K562 (cell line): ENCODE data around the gene SERF2. TPM values are rescaled to one million over a fixed set of nuclear protein-coding genes. Genes with fewer than 3 reads are reported as not detected.

Experiments
- ATF7 ChIP-seq: fragments of 450-650 bp; IDR thresholded peaks from 2 replicates; pipeline ENCODE4 v1.7.1; 2014; ENCODE audit warnings: mild to moderate bottlenecking, moderate library complexity
- BRF2 ChIP-seq: IDR thresholded peaks from 3 replicates; pipeline ENCODE4 v1.6.1; 2011; ENCODE audit warnings: borderline replicate concordance, mild to moderate bottlenecking; ENCODE audit not compliant: insufficient read length, insufficient read depth
- CHCHD3 ChIP-seq: fragments of 250-450 bp; sonication (Bioruptor Pico); IDR thresholded peaks from 2 replicates; pipeline ENCODE4 v2.1.2; 2022; ENCODE audit warnings: mild to moderate bottlenecking
- ELF4 ChIP-seq: fragments of 450-650 bp; formaldehyde crosslinking; IDR thresholded peaks from 2 replicates; pipeline ENCODE4 v1.4.0; 2022; ENCODE audit warnings: missing genetic modification characterization
- HNRNPLL ChIP-seq: fragments of 200-400 bp; formaldehyde crosslinking; IDR thresholded peaks from 2 replicates; pipeline ENCODE4 v1.6.1; 2017; ENCODE audit warnings: low read length, low read depth, mild to moderate bottlenecking; ENCODE audit not compliant: poor library complexity, severe bottlenecking
- ILF3 ChIP-seq: fragments of 450-650 bp; IDR thresholded peaks from 2 replicates; pipeline ENCODE4 v1.6.1; 2018; ENCODE audit warnings: antibody characterized with exemption, mild to moderate bottlenecking, moderate library complexity, borderline replicate concordance
- ILK ChIP-seq: fragments of 450-650 bp; IDR thresholded peaks from 2 replicates; pipeline ENCODE4 v1.6.1; 2016; ENCODE audit warnings: missing genetic modification characterization, low read depth, mild to moderate bottlenecking, missing compliant biosample characterization, moderate library complexity, borderline replicate concordance
- LARP7 ChIP-seq: fragments of 450-650 bp; IDR thresholded peaks from 2 replicates; pipeline ENCODE4 v1.6.1; 2016
- MCM5 ChIP-seq: fragments of 450-650 bp; IDR thresholded peaks from 2 replicates; pipeline ENCODE4 v1.6.1; 2016; ENCODE audit warnings: low read depth
- MEF2A ChIP-seq: IDR thresholded peaks from 2 replicates; pipeline ENCODE4 v1.6.1; 2011; ENCODE audit warnings: low read depth, mild to moderate bottlenecking, low read length, moderate library complexity; ENCODE audit not compliant: control insufficient read depth
- NONO ChIP-seq, 2 experiments: fragments of 200-400 bp in 1 of 2; fragments of 450-650 bp in 1 of 2; formaldehyde crosslinking in 1 of 2; IDR thresholded peaks; 2 replicates each; pipeline ENCODE4 v1.6.1; 2017; ENCODE audit warnings: low read depth in 2 of 2, mild to moderate bottlenecking in 2 of 2, moderate library complexity in 2 of 2, low read length in 1 of 2
- SNIP1 ChIP-seq: fragments of 450-650 bp; IDR thresholded peaks from 2 replicates; pipeline ENCODE4 v1.7.1; 2017; ENCODE audit warnings: low read depth, mild to moderate bottlenecking
- STAG1 ChIP-seq: sonication (generic); formaldehyde crosslinking; IDR thresholded peaks from 2 replicates; pipeline ENCODE4 v1.5.0; 2020; ENCODE audit warnings: missing genetic modification reagents, borderline replicate concordance
- ZNF12 ChIP-seq: sonication (generic); formaldehyde crosslinking; IDR thresholded peaks from 2 replicates; pipeline ENCODE4 v1.4.0; 2020; ENCODE audit warnings: mild to moderate bottlenecking, missing genetic modification reagents
- ZNF174 ChIP-seq: fragments of 250-450 bp; sonication (Bioruptor Pico); IDR thresholded peaks from 2 replicates; pipeline ENCODE4 v1.4.0; 2020; ENCODE audit warnings: mild to moderate bottlenecking
- ZNF324 ChIP-seq: fragments of 250-450 bp; sonication (Bioruptor Pico); IDR thresholded peaks from 2 replicates; pipeline ENCODE4 v1.4.0; 2020; ENCODE audit warnings: mild to moderate bottlenecking
- polyA plus RNA-seq, 8 experiments: library from polyadenylated mRNA; depleted of rRNA in 4 of 8; stranded (reverse) in 5 of 8; unstranded in 3 of 8; fragments of >200 nt; fragmentation: Nextera tagmentation in 2 of 8; fragmentation: Illumina TruSeq in 1 of 8; extraction: Ambion mirVana in 2 of 8; extraction: Trizol in 1 of 8; gene quantifications; 2 replicates each; pipeline versions ENCODE4 v1.2.1 to v1.2.3, GENCODE V29; 2011 to 2014; ENCODE audit warnings: inconsistent platforms in 1 of 8, missing spikeins in 1 of 8
- total RNA-seq, 7 experiments: library from RNA; depleted of rRNA in 6 of 7; stranded (reverse); fragments of >200 nt in 6 of 7; fragmentation: Illumina TruSeq in 2 of 7; extraction: Trizol in 2 of 7; gene quantifications; 2 replicates each; pipeline versions ENCODE4 v1.2.1 to v1.2.3, GENCODE V29; 2011 to 2021; ENCODE audit warnings: low replicate concordance in 1 of 7
- TF ChIP-seq, protein P1 (sequence below): fragments of 200-800 bp; sonication (Bioruptor generic); IDR thresholded peaks from 2 replicates; pipeline ENCODE4 v1.6.1; 2017; ENCODE audit warnings: missing genetic modification characterization, missing compliant biosample characterization
- TF ChIP-seq, protein P2 (sequence below): fragments of 250-450 bp; sonication (Bioruptor Pico); IDR thresholded peaks from 2 replicates; pipeline ENCODE4 v1.8.0; 2022; ENCODE audit warnings: inconsistent platforms, mild to moderate bottlenecking, moderate library complexity, borderline replicate concordance
- TF ChIP-seq, protein P3 (sequence below): fragments of 250-450 bp; sonication (Bioruptor Pico); IDR thresholded peaks from 2 replicates; pipeline ENCODE4 v1.4.0; 2020; ENCODE audit warnings: mild to moderate bottlenecking, moderate library complexity

The SERF2 gene
- total and polyA plus RNA-seq, 9 of the 15 experiments (the other 6 are each of a cell fraction or from before 2014, with no cell fraction given) = 497 to 3,360 (median 867) TPM

- TF ChIP-seq NONO (IDR thresholded peaks at IDR 0.05; ENCODE audit: low read depth in 2 of 2, low read length in 1 of 2) (0 out of 4 replicates have a peak, but pooled peaks of 1 of the 2 experiments have one; percentile 40), ZNF324 (CRISPR knock-in tag) (no peak), LARP7 (peak; percentile 85; the same call in 1 of the 2 replicates), CHCHD3 (CRISPR knock-in tag) (no peak), BRF2 (no peak), ATF7 (peak; percentile 77), SNIP1 (peak; percentile 77; the same call in 1 of the 2 replicates), ZNF174 (CRISPR knock-in tag) (no peak), ELF4 (CRISPR knock-in tag) (0 out of 2 replicates have a peak, but pooled peaks have one; percentile 24), STAG1 (CRISPR knock-in tag) (no peak), ILF3 (no peak; the same call in 1 of the 2 replicates), MEF2A (0 out of 2 replicates have a peak, but pooled peaks have one; percentile 6), MCM5 (no peak), ZNF12 (CRISPR knock-in tag) (0 out of 2 replicates have a peak, but pooled peaks have one; percentile 21), ILK (tag) (no peak), HNRNPLL (no peak)
- TF ChIP-seq, protein P1, sequence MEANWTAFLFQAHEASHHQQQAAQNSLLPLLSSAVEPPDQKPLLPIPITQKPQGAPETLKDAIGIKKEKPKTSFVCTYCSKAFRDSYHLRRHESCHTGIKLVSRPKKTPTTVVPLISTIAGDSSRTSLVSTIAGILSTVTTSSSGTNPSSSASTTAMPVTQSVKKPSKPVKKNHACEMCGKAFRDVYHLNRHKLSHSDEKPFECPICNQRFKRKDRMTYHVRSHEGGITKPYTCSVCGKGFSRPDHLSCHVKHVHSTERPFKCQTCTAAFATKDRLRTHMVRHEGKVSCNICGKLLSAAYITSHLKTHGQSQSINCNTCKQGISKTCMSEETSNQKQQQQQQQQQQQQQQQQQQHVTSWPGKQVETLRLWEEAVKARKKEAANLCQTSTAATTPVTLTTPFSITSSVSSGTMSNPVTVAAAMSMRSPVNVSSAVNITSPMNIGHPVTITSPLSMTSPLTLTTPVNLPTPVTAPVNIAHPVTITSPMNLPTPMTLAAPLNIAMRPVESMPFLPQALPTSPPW (CRISPR knock-in tag) = peak; percentile 32
- TF ChIP-seq, protein P2, sequence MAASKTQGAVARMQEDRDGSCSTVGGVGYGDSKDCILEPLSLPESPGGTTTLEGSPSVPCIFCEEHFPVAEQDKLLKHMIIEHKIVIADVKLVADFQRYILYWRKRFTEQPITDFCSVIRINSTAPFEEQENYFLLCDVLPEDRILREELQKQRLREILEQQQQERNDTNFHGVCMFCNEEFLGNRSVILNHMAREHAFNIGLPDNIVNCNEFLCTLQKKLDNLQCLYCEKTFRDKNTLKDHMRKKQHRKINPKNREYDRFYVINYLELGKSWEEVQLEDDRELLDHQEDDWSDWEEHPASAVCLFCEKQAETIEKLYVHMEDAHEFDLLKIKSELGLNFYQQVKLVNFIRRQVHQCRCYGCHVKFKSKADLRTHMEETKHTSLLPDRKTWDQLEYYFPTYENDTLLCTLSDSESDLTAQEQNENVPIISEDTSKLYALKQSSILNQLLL (CRISPR knock-in tag) = no peak
- TF ChIP-seq, protein P3, sequence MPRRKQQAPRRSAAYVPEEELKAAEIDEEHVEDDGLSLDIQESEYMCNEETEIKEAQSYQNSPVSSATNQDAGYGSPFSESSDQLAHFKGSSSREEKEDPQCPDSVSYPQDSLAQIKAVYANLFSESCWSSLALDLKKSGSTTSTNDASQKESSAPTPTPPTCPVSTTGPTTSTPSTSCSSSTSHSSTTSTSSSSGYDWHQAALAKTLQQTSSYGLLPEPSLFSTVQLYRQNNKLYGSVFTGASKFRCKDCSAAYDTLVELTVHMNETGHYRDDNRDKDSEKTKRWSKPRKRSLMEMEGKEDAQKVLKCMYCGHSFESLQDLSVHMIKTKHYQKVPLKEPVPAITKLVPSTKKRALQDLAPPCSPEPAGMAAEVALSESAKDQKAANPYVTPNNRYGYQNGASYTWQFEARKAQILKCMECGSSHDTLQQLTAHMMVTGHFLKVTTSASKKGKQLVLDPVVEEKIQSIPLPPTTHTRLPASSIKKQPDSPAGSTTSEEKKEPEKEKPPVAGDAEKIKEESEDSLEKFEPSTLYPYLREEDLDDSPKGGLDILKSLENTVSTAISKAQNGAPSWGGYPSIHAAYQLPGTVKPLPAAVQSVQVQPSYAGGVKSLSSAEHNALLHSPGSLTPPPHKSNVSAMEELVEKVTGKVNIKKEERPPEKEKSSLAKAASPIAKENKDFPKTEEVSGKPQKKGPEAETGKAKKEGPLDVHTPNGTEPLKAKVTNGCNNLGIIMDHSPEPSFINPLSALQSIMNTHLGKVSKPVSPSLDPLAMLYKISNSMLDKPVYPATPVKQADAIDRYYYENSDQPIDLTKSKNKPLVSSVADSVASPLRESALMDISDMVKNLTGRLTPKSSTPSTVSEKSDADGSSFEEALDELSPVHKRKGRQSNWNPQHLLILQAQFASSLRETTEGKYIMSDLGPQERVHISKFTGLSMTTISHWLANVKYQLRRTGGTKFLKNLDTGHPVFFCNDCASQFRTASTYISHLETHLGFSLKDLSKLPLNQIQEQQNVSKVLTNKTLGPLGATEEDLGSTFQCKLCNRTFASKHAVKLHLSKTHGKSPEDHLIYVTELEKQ (CRISPR knock-in tag) = no peak
Measured at GRCh38 chr15:43824302-43825246, 32.5 kb downstream of the SERF2 start, which contains the start of gene MFAP1 (continued).
